Epithelial cell of proximal tubule (primary cell): ENCODE measurements around the gene SPEF1. TPM values are rescaled to one million over a fixed set of nuclear protein-coding genes. Genes with fewer than 3 reads are reported as not detected.

Experiments used
- DNase-seq: peaks from one replicate; pipeline ENCODE4 v3.0.0-alpha.2; 2011; ENCODE audit warnings: low read depth
- H3K4me3 ChIP-seq: 2 replicates; pipeline ENCODE4 v1.5.1; 2011; ENCODE audit warnings: low read depth, mild to moderate bottlenecking, low read length
- CTCF ChIP-seq: conservative IDR thresholded peaks from 2 replicates; pipeline ENCODE4 v1.5.1; 2012; ENCODE audit warnings: low read depth, mild to moderate bottlenecking, low read length
- total RNA-seq: library from RNA; depleted of rRNA; stranded (reverse); fragments of >200 nt; gene quantifications from 2 replicates; pipeline ENCODE4 v1.2.3, GENCODE V29; 2015

SPEF1 gene
- total RNA-seq, 1 donor from 2014 or later: 0.92 TPM

- H3K4me3 ChIP-seq: no peak overlapping the region
- DNase-seq: no peak
- no peak for TF ChIP-seq CTCF
Observed at GRCh38 chr20:3747471-3747870, 33.8 kb downstream of the SPEF1 start.

- no peak for DNase-seq
- no peak overlapping the region for H3K4me3 ChIP-seq
- TF ChIP-seq CTCF: no peak
Observed at GRCh38 chr20:3745686-3746173, 35.5 kb downstream of the SPEF1 start.

- DNase-seq: no peak
- TF ChIP-seq CTCF: no peak
- H3K4me3 ChIP-seq: no peak overlapping the region
Observed at GRCh38 chr20:3744806-3745685, 36.2 kb downstream of the SPEF1 start.

GRCh38 chr20:3744037-3744436, 37.2 kb downstream of the SPEF1 start:
- H3K4me3 ChIP-seq: no peak overlapping the region
- no peak for DNase-seq
- no peak for TF ChIP-seq CTCF

GRCh38 chr20:3743251-3743650, 38.0 kb downstream of the SPEF1 start:
- TF ChIP-seq CTCF: no peak
- H3K4me3 ChIP-seq: no peak overlapping the region
- no peak for DNase-seq

GRCh38 chr20:3741836-3742458, 39.3 kb downstream of the SPEF1 start:
- DNase-seq: no peak
- H3K4me3 ChIP-seq: no peak overlapping the region
- TF ChIP-seq CTCF: no peak
